Stomach (tissue), 9 donors: ENCODE data around the gene USP36. TPM values are rescaled to one million over a fixed set of nuclear protein-coding genes. Genes with fewer than 3 reads are reported as not detected.

Source experiments
- DNase-seq, 2 donors: peaks; one replicate each; pipeline versions ENCODE4 v3.0.0 to v3.0.0-alpha.2; 2013 to 2019
- H3K27ac ChIP-seq, 5 donors: fragments of 200-600 bp in 4 of 5; sonication (generic) in 4 of 5; one replicate each; pipeline ENCODE4 v1.5.1; 2013 to 2019; ENCODE audit warnings: mild to moderate bottlenecking in 1 of 5, moderate library complexity in 1 of 5
- H3K27me3 ChIP-seq, 3 donors: fragments of 200-600 bp; sonication (generic); one replicate each; pipeline ENCODE4 v1.5.1; 2017 to 2019; ENCODE audit warnings: mixed run types in 1 of 3
- H3K36me3 ChIP-seq, 4 donors: fragments of 200-600 bp; sonication (generic); 1 replicate in 3 of 4; 2 replicates in 1 of 4; pipeline ENCODE4 v1.5.1; 2016 to 2019
- H3K4me1 ChIP-seq, 4 donors: fragments of 200-600 bp; sonication (generic); one replicate each; pipeline ENCODE4 v1.5.1; 2016 to 2019
- H3K4me3 ChIP-seq, 4 donors: fragments of 200-600 bp; sonication (generic) in 3 of 4; one replicate each; pipeline ENCODE4 v1.5.1; 2016 to 2019; ENCODE audit warnings: mild to moderate bottlenecking in 1 of 4
- H3K9me3 ChIP-seq, 4 donors: fragments of 200-600 bp; sonication (generic); one replicate each; pipeline ENCODE4 v1.5.1; 2016 to 2019
- CTCF ChIP-seq, 7 experiments: fragments of 450-650 bp in 4 of 7; fragments of 200-600 bp in 3 of 7; sonication (generic) in 3 of 7; IDR thresholded peaks; one replicate each; pipeline ENCODE4 v1.5.1; 2016 to 2019; ENCODE audit warnings: antibody characterized with exemption in 7 of 7, control low read depth in 2 of 7, mild to moderate bottlenecking in 1 of 7
- EP300 ChIP-seq: sonication (generic); formaldehyde crosslinking; IDR thresholded peaks from one replicate; pipeline ENCODE4 v1.6.1; 2017; ENCODE audit warnings: antibody characterized with exemption
- POLR2A ChIP-seq, 4 donors: fragments of 450-650 bp; IDR thresholded peaks; one replicate each; pipeline ENCODE4 v1.6.1; 2016; ENCODE audit warnings: antibody characterized with exemption in 4 of 4, control low read depth in 2 of 4, mild to moderate bottlenecking in 1 of 4, moderate library complexity in 1 of 4
- POLR2AphosphoS5 ChIP-seq, 3 donors: sonication (generic); formaldehyde crosslinking; IDR thresholded peaks; one replicate each; pipeline ENCODE4 v1.6.1; 2016; ENCODE audit warnings: antibody characterized with exemption in 3 of 3
- WGBS, 5 donors: extraction: QIAGEN DNeasy Blood & Tissue Kit in 3 of 5; methylation state at CpG; one replicate each; pipeline versions ENCODE4 v1.1.5 to v1.1.7; 2013 to 2018; 5-methylcytosine and 5-hydroxymethylcytosine counted together
- intact Hi-C: fragments of 100-400 bp; cut with DNase I; formaldehyde crosslinking; loops from one replicate; pipeline ENCODE4 v1.15.1; 2023; ENCODE audit warnings: low total_unique reads
- polyA plus RNA-seq, 3 donors: library from polyadenylated mRNA; stranded (reverse); fragments of 200-250 nt; gene quantifications; one replicate each; pipeline ENCODE4 v1.2.3, GENCODE V29; 2013
- total RNA-seq, 5 donors: library from RNA; depleted of rRNA; stranded (reverse); fragments of >200 nt; gene quantifications; one replicate each; pipeline versions ENCODE4 v1.1.0 to v1.2.3, GENCODE V29; 2014 to 2016
- donor health status: healthy with polysubstance abuse.
- donor health status: Bipolar disorder and iron deficiency.
- donor health status: healthy.

Gene USP36
- total and polyA plus RNA-seq, 8 donors: 14.2 to 106 (median 34.8) TPM

GRCh38 chr17:78875363-78876093 lies 34.9 kb upstream of the USP36 start:
- intact Hi-C loops: no loop called here
- H3K36me3 ChIP-seq: peaks cover 10 to 31% (median 29%) of the 10 kb centered on the region in 4 donors
- no peaks in the 10 kb centered on the region for H3K9me3 ChIP-seq
- H3K27me3 ChIP-seq: no peaks in the 10 kb centered on the region
- 48 to 83% (median 78%) methylated on average over 7 to 9 of the region's 9 CpGs for WGBS, 5 donors
- DNase-seq: no peak
- no peak overlapping the region for H3K4me3 ChIP-seq
- peaks cover 30 to 75% (median 62%) of the 10 kb centered on the region in 4 donors for H3K4me1 ChIP-seq
- TF ChIP-seq CTCF (IDR thresholded peaks at IDR 0.05) (no peak), POLR2AphosphoS5 (IDR thresholded peaks at IDR 0.05) (no peak), POLR2A (IDR thresholded peaks at IDR 0.05) (no peak), EP300 (no peak)
- peak overlapping the region in 4 of 5 donors; percentile 61 to 93 (median 70) for H3K27ac ChIP-seq

DNA sequence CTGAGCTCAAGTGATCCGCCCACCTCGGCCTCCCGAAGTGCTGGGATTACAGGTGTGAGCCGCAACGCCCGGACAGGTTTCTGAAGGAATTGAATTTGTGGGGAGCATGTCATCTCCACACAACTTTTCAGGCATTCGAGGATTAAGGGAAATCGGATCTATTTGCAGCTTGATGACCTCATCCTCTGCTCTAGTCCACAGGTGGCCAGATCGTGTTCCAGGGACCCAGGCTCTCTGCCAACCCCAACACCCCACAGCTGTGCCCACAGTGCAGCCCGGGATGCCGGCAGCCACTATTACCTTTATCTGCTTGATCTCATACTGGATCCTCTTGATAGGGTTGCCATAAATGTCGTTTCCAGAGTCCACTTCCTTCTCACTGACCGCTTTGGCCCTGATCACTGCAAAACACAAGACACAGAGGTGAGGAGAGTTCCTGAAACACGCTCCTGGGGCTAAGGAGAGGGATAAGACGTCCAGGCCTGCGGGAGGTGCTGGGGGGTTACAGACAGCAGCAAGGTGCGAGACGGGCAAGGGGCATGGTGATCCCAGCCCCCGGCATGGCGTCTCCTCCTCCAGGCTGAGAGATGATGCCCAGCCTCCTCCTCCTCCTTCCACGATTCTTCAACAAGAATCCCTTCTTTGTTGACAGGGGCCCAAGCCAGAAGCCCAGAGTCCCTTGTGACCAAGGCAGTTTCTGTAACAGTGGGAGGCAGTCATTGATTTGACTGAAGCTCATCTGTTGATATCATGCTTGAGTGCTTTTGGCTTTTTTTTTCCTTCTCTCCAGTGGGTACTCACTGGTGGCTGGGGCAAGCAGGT lies 33.1 kb upstream of the USP36 start:
- Histone ChIP-seq H3K36me3 (peaks cover 15 to 49% (median 47%) of the 10 kb centered on the region in 4 donors), H3K9me3 (no peaks in the 10 kb centered on the region), H3K4me3 (no peak overlapping the region), H3K27ac (peak overlapping the region; percentile 41 to 93 (median 60)), H3K27me3 (no peaks in the 10 kb centered on the region), H3K4me1 (peaks cover 22 to 57% (median 45%) of the 10 kb centered on the region in 4 donors)
- 62 to 72% (median 65%) methylated on average over 20 to 21 of the region's 21 CpGs for WGBS, 5 donors
- TF ChIP-seq POLR2AphosphoS5 (IDR thresholded peaks at IDR 0.05) (peak in 1 of 3 donors; percentile 6), POLR2A (IDR thresholded peaks at IDR 0.05) (no peak), CTCF (IDR thresholded peaks at IDR 0.05) (no peak)
- intact Hi-C loops: no loop called here
- DNase-seq: peak; percentile 35 to 82

DNA sequence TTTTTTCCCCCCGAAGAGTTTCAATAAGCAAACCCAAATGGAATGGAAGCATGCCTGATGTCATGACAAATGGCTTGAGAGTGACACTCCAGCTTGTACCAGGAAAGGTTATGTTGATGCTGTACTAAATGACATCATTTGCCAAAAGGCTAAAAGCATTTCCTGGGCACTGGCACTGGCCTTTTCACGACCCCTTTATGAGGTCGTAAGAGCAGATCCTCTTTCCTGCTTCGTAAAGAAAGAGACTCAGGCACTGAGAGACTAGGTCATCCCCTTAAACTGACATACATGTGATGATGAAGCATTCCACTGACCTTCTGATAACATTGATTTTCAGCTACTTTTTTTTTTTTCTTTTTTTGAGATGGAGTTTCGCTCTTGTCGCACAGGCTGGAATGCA lies 31.9 kb upstream of the USP36 start:
- no peaks in the 10 kb centered on the region for H3K27me3 ChIP-seq
- no peak for DNase-seq
- intact Hi-C loops: no loop called here
- H3K27ac ChIP-seq: peak overlapping the region in 2 of 5 donors; percentile 60 to 93
- TF ChIP-seq EP300 (no peak), POLR2A (IDR thresholded peaks at IDR 0.05) (no peak), POLR2AphosphoS5 (IDR thresholded peaks at IDR 0.05) (no peak), CTCF (IDR thresholded peaks at IDR 0.05) (no peak)
- no peaks in the 10 kb centered on the region for H3K9me3 ChIP-seq
- no peak overlapping the region for H3K4me3 ChIP-seq
- peaks cover 16 to 61% (median 58%) of the 10 kb centered on the region in 4 donors for H3K36me3 ChIP-seq
- H3K4me1 ChIP-seq: peaks cover 20 to 44% (median 35%) of the 10 kb centered on the region in 4 donors
- 83 to 94% (median 89%) methylated on average over 6 of the region's 6 CpGs for WGBS, 5 donors

- WGBS, 5 donors: 81 to 88% (median 85%) methylated on average over 15 of the region's 15 CpGs
- intact Hi-C loops: no loop called here
Measured at GRCh38 chr17:78870621-78871020, 30.0 kb upstream of the USP36 start.

More at GRCh38 chr17:78870621-78871020, 30.0 kb upstream of the USP36 start:
- Histone ChIP-seq H3K27ac (no peak overlapping the region), H3K36me3 (peaks cover 16 to 64% (median 58%) of the 10 kb centered on the region in 4 donors), H3K9me3 (no peaks in the 10 kb centered on the region), H3K4me1 (peaks cover 16 to 43% (median 32%) of the 10 kb centered on the region in 4 donors), H3K4me3 (no peak overlapping the region), H3K27me3 (no peaks in the 10 kb centered on the region)
- TF ChIP-seq EP300: no peak
- no peak for TF ChIP-seq POLR2A (IDR thresholded peaks at IDR 0.05)
- TF ChIP-seq POLR2AphosphoS5 (IDR thresholded peaks at IDR 0.05): no peak
- TF ChIP-seq CTCF (IDR thresholded peaks at IDR 0.05): no peak
- no peak for DNase-seq
